ENCODE measurements around the gene VDAC1.

The VDAC1 gene

GRCh38 chr5:133933670-133934295, 71.0 kb downstream of the VDAC1 start:
- Histone ChIP-seq H3K4me3 (replicated peaks; ENCODE audit: insufficient read depth, low read length) (no peak overlapping the region), H3K27ac (replicated peaks) (no peak overlapping the region), H3K27me3 (ENCODE audit: insufficient read depth, poor library complexity, severe bottlenecking) (no peaks in the 10 kb centered on the region)
- TF ChIP-seq SPI1 (IDR thresholded peaks at IDR 0.05; ENCODE audit: borderline replicate concordance, low read depth) (no peak), GABPA (IDR thresholded peaks at IDR 0.05; ENCODE audit: low read depth) (no peak), POLR2AphosphoS5 (IDR thresholded peaks at IDR 0.05; ENCODE audit: low read depth) (no peak), REST (IDR thresholded peaks at IDR 0.05; ENCODE audit: insufficient replicate concordance, low read depth) (no peak), CTCF (IDR thresholded peaks at IDR 0.05; ENCODE audit: insufficient read depth, low read length) (no peak)
- no peak for DNase-seq (ENCODE audit: low read depth in 1 of 2, low spot score in 1 of 2)

GRCh38 chr5:133933169-133933509, 71.6 kb downstream of the VDAC1 start:
- TF ChIP-seq CTCF (IDR thresholded peaks at IDR 0.05; ENCODE audit: insufficient read depth, low read length) = no peak
- TF ChIP-seq POLR2AphosphoS5 (IDR thresholded peaks at IDR 0.05; ENCODE audit: low read depth) = no peak
- no peak for TF ChIP-seq SPI1 (IDR thresholded peaks at IDR 0.05; ENCODE audit: borderline replicate concordance, low read depth)
- TF ChIP-seq GABPA (IDR thresholded peaks at IDR 0.05; ENCODE audit: low read depth) = no peak
- TF ChIP-seq REST (IDR thresholded peaks at IDR 0.05; ENCODE audit: insufficient replicate concordance, low read depth) = no peak
- Histone ChIP-seq H3K4me3 (replicated peaks; ENCODE audit: insufficient read depth, low read length) (no peak overlapping the region), H3K27me3 (ENCODE audit: insufficient read depth, poor library complexity, severe bottlenecking) (no peaks in the 10 kb centered on the region), H3K27ac (replicated peaks) (no peak overlapping the region)
- no peak for DNase-seq (ENCODE audit: low read depth in 1 of 2, low spot score in 1 of 2)

GRCh38 chr5:133932441-133933168, 72.2 kb downstream of the VDAC1 start:
- peak in 1 of 2 experiments; percentile 24 for DNase-seq (ENCODE audit: low read depth in 1 of 2, low spot score in 1 of 2)
- H3K27ac ChIP-seq (replicated peaks) = no peak overlapping the region
- TF ChIP-seq REST (IDR thresholded peaks at IDR 0.05; ENCODE audit: insufficient replicate concordance, low read depth) (no peak), POLR2AphosphoS5 (IDR thresholded peaks at IDR 0.05; ENCODE audit: low read depth) (no peak), GABPA (IDR thresholded peaks at IDR 0.05; ENCODE audit: low read depth) (no peak), CTCF (IDR thresholded peaks at IDR 0.05; ENCODE audit: insufficient read depth, low read length) (no peak), SPI1 (IDR thresholded peaks at IDR 0.05; ENCODE audit: borderline replicate concordance, low read depth) (no peak)
- no peaks in the 10 kb centered on the region for H3K27me3 ChIP-seq (ENCODE audit: insufficient read depth, poor library complexity, severe bottlenecking)
- no peak overlapping the region for H3K4me3 ChIP-seq (replicated peaks; ENCODE audit: insufficient read depth, low read length)

Data from HL-60 (cell line).